HK-2 (cell line): ENCODE measurements around the gene TEAD3.
A peak's percentile ranks its signal among the peaks of the same experiment; 100 is the strongest.

ENCODE experiments used
- DNase-seq: peaks from one replicate; pipeline ENCODE4 v3.0.0-alpha.2; 2018; ENCODE audit not compliant: unreplicated experiment

TEAD3 gene

GRCh38 chr6:35512740-35513139 lies 15.9 kb upstream of the TEAD3 start, which contains the start of gene TULP1:
Gene TULP1, minus strand, starts transcription at chr6:35512896. Its CDS starts 38 bp downstream, at chr6:35512858.
- no peak for DNase-seq

GRCh38 chr6:35512006-35512405 lies 15.1 kb upstream of the TEAD3 start:
- DNase-seq = no peak

- no peak for DNase-seq
Observed at GRCh38 chr6:35511562-35511941, 14.7 kb upstream of the TEAD3 start.

GRCh38 chr6:35510916-35511561 lies 14.2 kb upstream of the TEAD3 start:
- DNase-seq = no peak

- DNase-seq = no peak
Observed at GRCh38 chr6:35508542-35508941, 11.7 kb upstream of the TEAD3 start.

GRCh38 chr6:35508027-35508426 lies 11.1 kb upstream of the TEAD3 start:
- no peak for DNase-seq

- no peak for DNase-seq
Observed at GRCh38 chr6:35507221-35507620, 10.3 kb upstream of the TEAD3 start.

- no peak for DNase-seq
Observed at GRCh38 chr6:35506536-35506935, 9.7 kb upstream of the TEAD3 start.

GRCh38 chr6:35505999-35506412 lies 9.1 kb upstream of the TEAD3 start:
- no peak for DNase-seq

- no peak for DNase-seq
Observed at GRCh38 chr6:35503534-35503933, 6.7 kb upstream of the TEAD3 start.

- DNase-seq = no peak
Observed at GRCh38 chr6:35501784-35502183, 4.9 kb upstream of the TEAD3 start.

- peak; percentile 35 for DNase-seq
Observed at GRCh38 chr6:35500782-35501181, 3.9 kb upstream of the TEAD3 start.

GRCh38 chr6:35499372-35499771 lies 2.5 kb upstream of the TEAD3 start:
- DNase-seq = no peak

GRCh38 chr6:35498422-35499067 lies 1.7 kb upstream of the TEAD3 start:
- DNase-seq = no peak

GRCh38 chr6:35497571-35498421 lies 917 bp upstream of the TEAD3 start:
- DNase-seq = peak; percentile 57

GRCh38 chr6:35496036-35496840 lies 641 bp downstream of the TEAD3 start:
- peak; percentile 65 for DNase-seq

GRCh38 chr6:35495258-35496035 lies 1.4 kb downstream of the TEAD3 start:
- DNase-seq = no peak

GRCh38 chr6:35494161-35494563 lies 2.7 kb downstream of the TEAD3 start:
- no peak for DNase-seq

GRCh38 chr6:35493307-35493983 lies 3.4 kb downstream of the TEAD3 start:
- no peak for DNase-seq

- no peak for DNase-seq
Observed at GRCh38 chr6:35492974-35493284, 4.0 kb downstream of the TEAD3 start.
